Measurements from ENCODE around the gene PLD5. TPM values are rescaled to one million over a fixed set of nuclear protein-coding genes. Genes with fewer than 3 reads are reported as not detected.

Gene PLD5
- polyA plus RNA-seq, 3 donors: not detected

GRCh38 chr1:242224461-242224860 lies 300.0 kb downstream of the PLD5 start:
- 52% methylated on average over 3 of the region's 3 CpGs for WGBS (ENCODE audit: insufficient coverage)
- no peak overlapping the region for H3K27ac Mint-ChIP-seq

GRCh38 chr1:242219905-242220304 lies 304.6 kb downstream of the PLD5 start:
- WGBS (ENCODE audit: insufficient coverage): 99% methylated on average over 11 of the region's 12 CpGs
- H3K27me3 Mint-ChIP-seq (ENCODE audit: low read depth in 3 of 3): no peaks in the 10 kb centered on the region
- no peaks in the 10 kb centered on the region for H3K27me3 ChIP-seq (ENCODE audit: control insufficient read depth in 2 of 2, insufficient read depth in 2 of 2, low read length in 2 of 2)
- H2AFZ ChIP-seq (ENCODE audit: insufficient read depth, low read depth, low read length, poor library complexity, severe bottlenecking): no peak overlapping the region
- no peaks in the 10 kb centered on the region for H3K4me1 ChIP-seq (ENCODE audit: control insufficient read depth in 1 of 2, insufficient read depth in 2 of 2, low read length in 2 of 2)
- intact Hi-C loops (cut with micrococcal nuclease): no loop called here
- peaks cover 12 to 14% of the 10 kb centered on the region in 2 donors for H3K9me3 ChIP-seq (replicated peaks in 1 of 2; ENCODE audit: control insufficient read depth in 1 of 2, insufficient read depth in 1 of 2, low read length in 2 of 2)
- H3K27ac Mint-ChIP-seq: no peak overlapping the region
- DNase-seq: no peak
- H3K36me3 Mint-ChIP-seq: no peaks in the 10 kb centered on the region
- no peak overlapping the region for H3K9ac ChIP-seq (ENCODE audit: insufficient read depth, low read length, poor library complexity, severe bottlenecking)
- H3K9me3 Mint-ChIP-seq: peaks cover 4 to 15% (median 10%) of the 10 kb centered on the region in 7 donors
- no peaks in the 10 kb centered on the region for H4K20me1 ChIP-seq (ENCODE audit: insufficient read depth, low read length)
- H3K4me2 ChIP-seq (replicated peaks; ENCODE audit: extremely low read depth, low read length, poor library complexity, severe bottlenecking): no peak overlapping the region
- no peak overlapping the region for H3K27ac ChIP-seq (ENCODE audit: low read depth in 1 of 2, low read length in 2 of 2)
- H3K36me3 ChIP-seq (replicated peaks in 1 of 2; ENCODE audit: control insufficient read depth in 1 of 2, insufficient read depth in 2 of 2, low read length in 2 of 2): no peaks in the 10 kb centered on the region
- H3K79me2 ChIP-seq (ENCODE audit: insufficient read depth, low read length): no peaks in the 10 kb centered on the region
- no peaks in the 10 kb centered on the region for H3K4me1 Mint-ChIP-seq
- H3K4me3 Mint-ChIP-seq: no peak overlapping the region
- no peak overlapping the region for H3K4me3 ChIP-seq (replicated peaks in 1 of 3; ENCODE audit: low read depth in 2 of 3, low read length in 3 of 3)
- TF ChIP-seq CTCF (IDR thresholded peaks at IDR 0.05): no peak

More at GRCh38 chr1:242224461-242224860, 300.0 kb downstream of the PLD5 start:
- Histone ChIP-seq H3K4me2 (replicated peaks; ENCODE audit: extremely low read depth, low read length, poor library complexity, severe bottlenecking) (no peak overlapping the region), H3K36me3 (replicated peaks in 1 of 2; ENCODE audit: control insufficient read depth in 1 of 2, insufficient read depth in 2 of 2, low read length in 2 of 2) (no peaks in the 10 kb centered on the region), H3K27me3 (ENCODE audit: control insufficient read depth in 2 of 2, insufficient read depth in 2 of 2, low read length in 2 of 2) (no peaks in the 10 kb centered on the region), H3K27ac (ENCODE audit: low read depth in 1 of 2, low read length in 2 of 2) (no peak overlapping the region), H3K9ac (ENCODE audit: insufficient read depth, low read length, poor library complexity, severe bottlenecking) (no peak overlapping the region), H3K9me3 (replicated peaks in 1 of 2; ENCODE audit: control insufficient read depth in 1 of 2, insufficient read depth in 1 of 2, low read length in 2 of 2) (no peaks in the 10 kb centered on the region), H2AFZ (ENCODE audit: insufficient read depth, low read depth, low read length, poor library complexity, severe bottlenecking) (no peak overlapping the region), H3K4me1 (ENCODE audit: control insufficient read depth in 1 of 2, insufficient read depth in 2 of 2, low read length in 2 of 2) (no peaks in the 10 kb centered on the region), H3K4me3 (replicated peaks in 1 of 3; ENCODE audit: low read depth in 2 of 3, low read length in 3 of 3) (no peak overlapping the region), H3K79me2 (ENCODE audit: insufficient read depth, low read length) (no peaks in the 10 kb centered on the region), H4K20me1 (ENCODE audit: insufficient read depth, low read length) (no peaks in the 10 kb centered on the region)
- H3K36me3 Mint-ChIP-seq: no peaks in the 10 kb centered on the region
- TF ChIP-seq CTCF (IDR thresholded peaks at IDR 0.05): no peak
- H3K4me1 Mint-ChIP-seq: no peaks in the 10 kb centered on the region
- peaks cover 0 to 8% (median 0%) of the 10 kb centered on the region in 7 donors for H3K9me3 Mint-ChIP-seq
- H3K4me3 Mint-ChIP-seq: no peak overlapping the region
- DNase-seq: no peak
- intact Hi-C loops (cut with micrococcal nuclease): no loop called here
- H3K27me3 Mint-ChIP-seq (ENCODE audit: low read depth in 3 of 3): no peaks in the 10 kb centered on the region
